IPS-18c (cell line): ENCODE measurements around the gene ANAPC10.
"Not testable (repeated sequence)": the region's sequence is repeated elsewhere in the genome, so short reads cannot be mapped to it uniquely, and the experiment has no call there.

Source experiments
- H3K4me3 ChIP-seq: 2 replicates; pipeline ENCODE4 v1.7.0; 2013; ENCODE audit warnings: low read depth, mild to moderate bottlenecking, low read length, moderate library complexity; ENCODE audit not compliant: insufficient read depth
- H3K9me3 ChIP-seq: one replicate; pipeline ENCODE4 v1.6.1; 2013; ENCODE audit warnings: mild to moderate bottlenecking, low read length, moderate library complexity; ENCODE audit not compliant: control insufficient read depth, insufficient read depth

Gene ANAPC10

DNA sequence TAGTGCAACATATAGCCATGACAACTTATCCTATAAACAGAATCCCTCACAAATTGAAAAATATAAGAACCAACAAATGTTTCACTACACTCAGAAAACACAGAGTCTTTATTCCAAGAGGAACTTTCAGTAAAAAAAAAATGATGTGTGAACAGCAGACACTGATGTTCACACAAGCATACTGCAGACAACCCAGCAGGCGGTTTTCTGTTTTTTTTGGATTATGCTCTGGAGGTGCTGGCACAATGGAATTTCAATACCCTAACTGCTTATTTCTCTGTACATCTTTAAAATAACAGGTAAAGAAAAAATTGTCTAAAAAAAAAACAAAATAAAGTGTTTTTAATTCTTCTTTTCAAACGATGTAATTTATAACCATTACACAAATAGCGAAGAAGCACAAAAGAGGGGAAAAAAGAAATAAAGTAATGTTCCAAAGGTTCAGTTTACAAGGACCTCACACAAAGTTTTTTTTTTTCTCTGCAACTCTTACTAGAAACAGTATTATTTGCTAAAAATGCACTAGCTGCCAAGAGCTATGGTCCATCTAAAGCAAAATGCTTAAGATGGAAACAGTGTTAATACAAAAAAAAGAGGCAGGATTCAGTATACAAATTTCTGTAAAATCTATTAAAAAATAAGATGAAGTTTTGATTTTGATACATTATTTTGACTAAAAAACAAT, 55.3 kb downstream of the ANAPC10 start:
- no peak overlapping the region for H3K4me3 ChIP-seq
- H3K9me3 ChIP-seq: no peaks in the 10 kb centered on the region

DNA sequence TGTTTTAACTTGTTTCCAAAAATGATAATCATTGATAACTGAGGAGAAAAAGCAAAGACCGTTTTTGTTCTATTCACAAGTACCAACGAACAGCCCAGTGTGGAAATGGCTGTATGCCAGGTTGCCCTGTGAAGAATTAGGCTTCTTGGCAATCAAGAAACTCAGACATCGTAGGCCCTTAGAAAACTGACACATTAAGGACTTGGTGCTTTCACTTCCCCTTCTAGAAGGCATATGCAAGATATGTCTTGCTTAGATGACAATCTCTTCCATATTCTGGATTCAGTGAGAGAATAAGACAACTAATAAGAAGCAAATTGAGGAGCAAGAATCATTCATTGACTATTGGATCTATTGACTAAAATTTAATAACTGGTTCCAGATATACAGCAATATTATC, 56.6 kb downstream of the ANAPC10 start:
- Histone ChIP-seq H3K9me3 (no peaks in the 10 kb centered on the region), H3K4me3 (no peak overlapping the region)

DNA sequence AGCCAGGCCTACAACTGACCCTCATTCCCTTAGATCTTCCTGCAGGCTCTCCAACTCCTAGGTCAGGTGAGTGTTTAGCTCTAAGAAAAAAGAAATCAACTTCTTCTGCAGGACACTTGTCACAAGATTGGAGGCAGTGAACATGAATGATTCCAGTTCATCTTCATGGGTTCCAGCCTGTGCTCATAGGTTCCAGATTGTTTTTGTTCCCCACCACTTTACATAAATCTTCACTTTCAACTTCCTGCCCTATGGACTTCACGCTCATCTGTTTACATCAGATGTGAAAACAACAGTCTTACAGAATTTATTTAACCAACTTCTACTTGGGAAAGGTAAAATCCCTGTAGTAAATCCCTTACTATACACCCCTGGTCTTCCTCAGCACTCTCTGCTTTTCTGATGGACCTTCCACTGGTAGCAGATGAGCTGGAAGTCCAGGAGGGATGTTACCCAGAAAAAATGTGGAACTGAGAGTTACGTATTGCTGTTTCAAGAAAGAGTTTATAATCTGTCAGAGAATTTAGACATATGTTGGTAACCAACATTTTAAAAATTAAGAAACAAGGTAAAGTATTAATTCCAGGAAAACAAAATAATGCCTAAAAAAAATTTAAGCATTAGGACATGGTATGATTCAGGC, 62.4 kb downstream of the ANAPC10 start:
- H3K4me3 ChIP-seq: no peak overlapping the region
- no peaks in the 10 kb centered on the region for H3K9me3 ChIP-seq

DNA sequence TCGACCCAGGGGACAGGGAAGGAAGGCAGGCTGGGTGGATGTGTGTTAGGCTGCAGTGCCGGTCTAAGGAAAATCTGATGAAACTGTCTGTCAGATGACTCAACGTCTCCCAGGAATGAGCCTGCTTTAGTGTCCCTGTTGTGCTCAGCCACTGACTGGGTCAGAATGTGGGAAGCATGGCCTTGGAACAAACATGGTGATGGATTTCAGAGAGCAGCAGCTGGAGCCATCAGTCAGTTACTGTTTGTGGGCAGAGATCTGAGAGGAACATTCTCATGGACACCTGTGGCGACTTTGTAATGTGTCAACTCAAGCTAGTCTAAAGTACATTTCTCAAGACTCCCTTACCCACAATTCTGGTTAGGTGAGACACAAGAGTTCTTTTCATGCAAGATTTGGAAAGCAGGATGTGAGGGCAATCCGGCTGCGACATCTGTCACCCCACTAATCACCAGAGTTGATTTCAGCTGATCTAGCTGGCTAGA, 63.2 kb downstream of the ANAPC10 start:
- H3K4me3 ChIP-seq: no peak overlapping the region
- no peaks in the 10 kb centered on the region for H3K9me3 ChIP-seq

DNA sequence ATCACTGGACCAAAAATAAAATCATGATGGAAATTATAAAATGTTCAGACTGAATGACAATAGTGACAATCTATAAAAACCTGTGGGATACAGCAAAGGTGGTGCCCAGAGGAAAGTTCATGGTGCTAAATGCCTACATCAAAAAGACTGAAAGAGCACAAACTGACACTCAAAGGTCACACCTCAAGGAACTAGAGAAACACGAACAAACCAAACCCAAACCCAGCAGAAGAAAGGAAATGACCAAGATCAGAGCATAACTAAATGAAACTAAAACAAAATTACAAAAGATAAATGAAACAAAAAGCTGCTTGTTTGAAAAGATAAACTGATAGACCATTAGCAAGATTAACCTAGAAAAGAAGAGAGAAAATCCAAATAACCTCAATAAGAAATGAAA, 78.7 kb downstream of the ANAPC10 start:
- Histone ChIP-seq H3K9me3 (no peaks in the 10 kb centered on the region), H3K4me3 (no peak overlapping the region)

DNA sequence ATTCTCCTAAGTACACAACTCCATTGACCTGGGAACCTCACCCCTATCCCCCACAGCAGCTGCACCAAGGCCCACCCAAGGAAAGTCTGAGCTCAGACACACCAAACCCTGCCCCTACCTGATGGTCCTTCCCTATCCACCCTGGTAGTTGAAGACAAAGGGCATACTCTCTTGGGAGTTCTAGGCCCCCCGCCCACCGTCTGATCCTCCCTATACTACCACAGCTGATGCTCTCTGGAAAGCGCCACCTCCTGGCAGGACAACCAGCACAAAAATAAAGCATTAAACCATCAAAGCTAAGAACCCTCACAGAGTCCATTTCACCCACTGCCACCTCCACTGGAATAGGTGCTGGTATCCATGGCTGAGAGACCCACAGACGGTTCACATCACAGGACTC, 83.6 kb downstream of the ANAPC10 start:
- no peaks in the 10 kb centered on the region for H3K9me3 ChIP-seq
- H3K4me3 ChIP-seq: no peak overlapping the region

DNA sequence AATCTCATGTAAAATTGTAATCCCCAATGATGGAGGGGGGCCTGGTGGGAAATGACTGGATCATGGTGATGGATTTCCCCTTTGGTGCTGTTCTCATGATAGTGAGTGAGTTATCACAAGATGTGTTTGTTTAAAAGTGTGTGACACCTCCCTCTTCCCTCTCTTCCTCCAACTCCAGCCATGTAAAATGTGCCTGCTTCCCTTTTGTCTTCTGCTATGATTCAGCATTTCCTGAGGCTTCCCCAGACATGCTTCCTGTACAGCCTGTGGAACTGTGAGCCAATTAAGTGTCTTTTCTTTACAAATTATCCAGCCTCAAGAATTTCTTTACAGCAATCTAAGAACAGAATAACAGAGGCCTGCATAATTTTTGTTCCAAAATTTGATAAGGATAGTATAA, 85.2 kb downstream of the ANAPC10 start:
- Histone ChIP-seq H3K4me3 (no peak overlapping the region), H3K9me3 (no peaks in the 10 kb centered on the region)

DNA sequence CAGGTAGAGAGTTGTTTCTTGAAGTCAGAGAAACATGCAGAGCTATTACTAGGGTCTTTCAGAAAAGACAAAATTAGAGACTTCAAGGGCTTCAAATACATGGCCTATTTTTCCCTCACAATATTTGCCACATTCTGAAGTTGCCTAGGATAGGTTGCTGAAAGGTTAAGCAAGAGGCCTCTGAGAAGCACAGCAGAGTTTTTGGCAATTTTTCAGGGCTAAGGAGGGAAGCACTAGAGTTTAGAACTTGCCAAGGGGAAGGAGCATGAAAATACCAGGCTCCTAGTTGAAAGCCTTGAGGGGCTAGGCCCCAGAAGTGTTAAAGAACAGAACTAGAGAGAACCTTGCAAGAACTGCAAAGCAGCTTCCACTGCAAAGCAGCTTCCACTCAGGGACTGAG, 86.4 kb downstream of the ANAPC10 start:
- Histone ChIP-seq H3K4me3 (no peak overlapping the region), H3K9me3 (no peaks in the 10 kb centered on the region)

DNA sequence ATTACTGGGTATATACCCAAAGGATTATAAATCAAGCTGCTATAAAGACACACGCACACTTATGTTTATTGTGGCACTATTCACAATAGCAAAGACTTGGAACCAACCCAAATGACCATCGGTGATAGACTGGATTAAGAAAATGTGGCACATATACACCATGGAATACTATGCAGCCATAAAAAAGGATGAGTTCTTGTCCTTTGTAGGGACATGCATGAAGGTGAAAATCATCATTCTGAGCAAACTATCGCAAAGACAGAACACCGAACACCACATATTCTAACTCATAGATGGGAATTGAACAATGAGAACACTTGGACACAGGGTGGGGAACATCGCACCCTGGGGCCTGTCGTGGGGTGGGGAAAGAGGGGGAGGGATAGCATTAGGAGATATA, 87.7 kb downstream of the ANAPC10 start:
- H3K4me3 ChIP-seq, H3K9me3 ChIP-seq: not testable (repeated sequence)

DNA sequence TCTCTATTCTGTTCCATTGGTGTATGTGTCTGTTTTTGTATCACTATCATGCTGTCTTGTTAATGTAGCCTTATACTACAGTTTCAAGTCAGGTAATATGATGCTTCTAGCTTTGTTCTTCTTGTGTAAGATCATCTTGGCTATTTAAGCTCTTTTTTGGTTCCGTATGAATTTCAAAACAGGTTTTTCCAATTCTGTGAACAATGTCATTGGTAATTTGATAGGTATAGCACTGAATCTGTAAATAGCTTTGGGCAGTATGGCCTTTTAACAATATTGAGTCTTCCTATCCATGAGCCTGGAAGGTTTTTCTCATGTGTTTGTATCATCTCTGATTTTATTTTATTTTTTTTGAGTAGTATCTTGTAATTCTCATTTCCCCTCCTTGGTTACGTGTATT, 94.3 kb downstream of the ANAPC10 start:
- no peak overlapping the region for H3K4me3 ChIP-seq

DNA sequence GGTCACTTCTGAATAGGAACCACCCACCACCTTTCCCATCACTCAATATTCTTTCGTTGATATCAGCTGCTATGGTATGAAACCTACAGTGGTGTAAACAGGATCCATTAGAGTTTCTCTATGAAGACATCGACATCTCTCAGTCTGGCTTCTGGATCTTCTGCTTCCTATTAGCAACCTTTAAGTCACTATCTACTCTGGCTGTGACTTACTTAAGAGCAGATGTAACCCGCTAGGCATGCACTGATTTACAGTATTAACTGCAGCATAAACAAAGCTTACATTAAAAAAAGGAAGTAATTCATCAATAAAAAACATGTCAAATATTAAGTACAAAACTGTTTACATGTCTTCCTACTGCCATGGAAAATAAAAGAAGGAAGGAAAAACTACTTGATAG, 96.4 kb downstream of the ANAPC10 start:
- Histone ChIP-seq H3K9me3 (no peaks in the 10 kb centered on the region), H3K4me3 (no peak overlapping the region)

More for the DNA sequence above, 94.3 kb downstream of the ANAPC10 start:
- no peaks in the 10 kb centered on the region for H3K9me3 ChIP-seq

DNA sequence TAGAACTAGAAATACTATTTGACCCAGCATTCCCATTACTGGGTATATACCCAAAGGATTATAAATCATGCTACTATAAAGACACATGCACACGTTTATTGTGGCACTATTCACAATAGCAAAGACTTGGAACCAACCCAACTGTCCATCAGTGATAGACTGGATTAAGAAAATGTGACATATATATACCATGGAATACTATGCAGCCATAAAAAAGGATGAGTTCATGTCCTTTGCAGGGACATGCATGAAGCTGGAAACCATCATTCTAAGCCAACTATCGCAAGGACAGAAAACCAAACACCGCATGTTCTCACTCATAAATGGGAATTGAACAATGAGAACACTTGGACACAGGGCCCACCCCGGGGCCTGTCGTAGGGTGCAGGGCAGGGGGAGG, 97.3 kb downstream of the ANAPC10 start:
- H3K9me3 ChIP-seq, H3K4me3 ChIP-seq: not testable (repeated sequence)

DNA sequence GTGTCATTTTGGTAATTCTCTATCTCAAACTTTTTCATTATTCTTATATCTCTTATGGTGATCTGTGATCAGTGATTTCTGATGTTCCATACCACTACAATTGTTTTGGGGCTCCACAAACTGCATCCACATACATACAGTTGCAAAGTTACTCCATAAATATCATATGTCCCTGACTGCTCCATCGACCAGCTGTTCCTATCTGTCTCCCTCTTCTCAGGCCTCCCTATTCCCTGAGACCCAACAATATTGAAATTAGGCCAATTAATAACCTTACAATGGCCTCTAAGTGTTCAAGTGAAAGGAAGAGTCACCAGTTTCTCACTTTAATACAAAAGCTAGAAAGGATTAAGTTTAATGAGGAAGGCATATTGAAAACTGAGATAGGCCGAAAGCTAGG, 108.7 kb downstream of the ANAPC10 start:
- no peaks in the 10 kb centered on the region for H3K9me3 ChIP-seq
- no peak overlapping the region for H3K4me3 ChIP-seq

DNA sequence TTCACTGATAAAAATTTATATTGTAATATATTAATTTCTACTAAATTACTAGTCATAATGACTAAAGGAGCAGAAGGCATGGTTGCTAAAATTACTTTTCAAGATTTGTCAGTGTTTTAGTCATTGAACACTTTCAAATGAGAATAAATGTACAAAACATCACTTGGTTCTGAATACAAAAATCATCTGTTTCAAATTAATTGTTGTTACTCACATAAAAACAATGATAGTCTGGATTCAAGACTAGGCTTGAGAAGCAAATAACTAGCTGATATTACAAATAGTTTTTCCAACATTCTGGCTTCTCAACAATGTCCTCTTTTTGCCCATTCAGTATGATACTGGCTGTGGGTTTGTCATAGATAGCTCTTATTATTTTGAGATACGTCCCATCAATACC, 112.5 kb downstream of the ANAPC10 start:
- no peak overlapping the region for H3K4me3 ChIP-seq
- no peaks in the 10 kb centered on the region for H3K9me3 ChIP-seq

DNA sequence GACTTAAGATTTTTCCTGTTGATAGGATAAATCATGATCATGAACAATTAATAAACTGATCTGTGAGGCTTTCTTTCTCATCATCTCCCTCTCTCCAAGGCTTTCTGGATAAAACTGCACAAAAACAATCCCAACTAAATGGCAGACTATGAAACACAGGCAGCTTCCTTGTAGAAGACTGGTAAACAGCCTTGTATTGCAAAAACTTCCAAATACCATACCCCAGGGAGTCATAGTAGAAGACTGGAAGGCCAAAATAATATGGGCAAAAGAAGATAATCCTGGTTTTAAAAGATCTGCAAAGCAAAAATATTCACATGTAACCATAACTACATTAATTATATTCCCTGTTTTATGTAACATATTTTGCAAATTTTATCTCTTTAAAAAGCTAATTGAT, 113.0 kb downstream of the ANAPC10 start:
- Histone ChIP-seq H3K4me3 (no peak overlapping the region), H3K9me3 (no peaks in the 10 kb centered on the region)

DNA sequence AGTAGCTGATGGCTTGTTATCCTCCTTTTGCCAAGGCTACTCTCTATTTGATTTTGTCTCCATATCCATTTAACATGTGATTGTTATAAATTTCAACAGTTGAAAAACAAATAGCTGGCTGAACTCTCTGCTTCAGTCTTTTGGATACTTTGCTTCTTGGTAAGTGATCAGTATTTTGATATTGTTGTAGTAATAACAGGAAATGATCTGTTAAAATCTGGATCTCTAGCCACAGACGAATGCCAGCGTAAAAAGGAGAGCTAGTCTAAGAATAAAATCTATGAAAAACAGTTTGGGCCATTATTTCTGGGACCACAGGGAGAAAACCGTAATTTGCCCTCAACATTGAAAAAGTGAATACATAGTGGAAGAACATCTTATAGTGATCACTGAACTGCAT, 113.8 kb downstream of the ANAPC10 start:
- Histone ChIP-seq H3K9me3 (no peaks in the 10 kb centered on the region), H3K4me3 (no peak overlapping the region)

DNA sequence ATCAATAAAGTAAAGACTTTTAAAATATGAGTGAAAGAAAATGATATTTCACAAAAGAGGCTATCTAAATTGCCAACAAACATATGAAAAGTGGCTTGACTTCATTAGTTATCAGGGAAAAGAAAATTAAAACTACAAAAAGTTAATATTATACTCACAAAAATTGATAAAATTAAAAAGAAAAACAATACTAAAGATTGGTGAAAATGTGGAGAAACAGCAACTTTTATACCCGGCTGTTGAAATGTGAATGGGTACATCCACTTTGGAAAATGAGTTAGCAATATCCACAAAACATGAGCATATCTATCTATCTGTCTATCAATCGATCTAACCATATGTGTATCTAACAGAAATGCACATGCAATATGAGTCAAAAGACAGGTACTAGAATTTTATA, 122.3 kb downstream of the ANAPC10 start:
- no peak overlapping the region for H3K4me3 ChIP-seq

DNA sequence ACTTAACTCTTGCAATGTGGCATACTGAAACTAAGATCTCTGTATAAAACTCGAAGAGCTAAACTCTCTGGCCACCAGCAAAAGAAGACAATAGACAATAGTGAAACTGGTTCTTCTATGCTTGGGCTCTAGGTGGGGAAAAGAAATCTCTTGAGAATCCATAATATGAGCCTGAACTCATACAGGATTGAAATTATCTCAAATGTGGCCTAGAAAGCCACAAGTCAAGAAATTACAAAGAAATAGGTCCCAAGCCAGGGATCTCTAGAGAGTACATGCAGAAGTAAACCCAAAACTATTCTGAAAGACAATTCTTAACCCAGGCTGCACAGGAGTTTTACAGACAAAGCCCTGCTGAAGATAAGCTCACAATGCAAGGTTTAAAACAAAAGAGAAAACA, 127.4 kb downstream of the ANAPC10 start:
- Histone ChIP-seq H3K9me3 (no peaks in the 10 kb centered on the region), H3K4me3 (no peak overlapping the region)

More for the DNA sequence above, 122.3 kb downstream of the ANAPC10 start:
- H3K9me3 ChIP-seq: no peaks in the 10 kb centered on the region

DNA sequence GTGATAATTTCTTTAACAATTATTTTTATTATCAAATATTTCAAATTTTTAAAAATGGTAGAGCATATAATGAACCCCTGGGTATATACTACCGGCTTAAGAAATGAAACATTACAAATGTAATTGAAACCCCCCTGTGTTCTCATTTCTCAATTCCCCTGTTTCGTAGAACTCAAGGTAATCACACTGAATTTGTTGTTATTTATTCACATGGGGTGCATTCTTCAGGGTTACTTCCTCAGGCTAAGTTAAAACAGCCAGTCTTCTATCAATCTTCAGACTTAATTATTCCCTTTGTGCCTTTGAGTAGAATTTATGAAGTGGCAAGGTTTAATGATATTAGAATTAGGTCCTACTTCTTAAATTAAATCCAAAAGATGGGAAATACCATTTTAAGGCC, 128.2 kb downstream of the ANAPC10 start:
- no peak overlapping the region for H3K4me3 ChIP-seq
- H3K9me3 ChIP-seq: no peaks in the 10 kb centered on the region
